Nucleus accumbens (tissue), 56 donors: ENCODE measurements around the gene IGF1.

Experiments used
- DNase-seq, 56 donors: peaks; one replicate each; lab custom pipeline; 2025; lab: John Stamatoyannopoulos, UW

IGF1 gene

DNA sequence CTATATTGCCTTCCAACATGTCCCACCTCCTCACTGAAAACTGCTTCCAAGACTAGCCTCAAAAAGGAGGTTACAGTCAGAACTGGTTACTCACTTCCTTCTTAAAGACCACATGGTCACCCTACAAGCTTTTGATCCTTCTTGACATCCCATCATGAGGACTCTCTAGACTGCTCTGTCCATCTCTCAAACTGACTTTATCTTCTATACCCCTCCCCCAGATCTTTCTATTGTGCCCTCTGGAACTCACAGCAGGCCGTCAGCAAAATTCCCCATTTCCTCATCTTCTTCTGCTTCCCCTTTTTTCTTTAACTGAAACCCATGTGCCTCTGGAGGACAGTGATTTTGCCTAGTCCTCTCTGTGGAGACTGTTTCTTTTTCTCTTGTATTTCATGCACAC lies 18.1 kb upstream of the IGF1 start:
- DNase-seq, result peak in 1 of 56 donors; percentile 0

DNA sequence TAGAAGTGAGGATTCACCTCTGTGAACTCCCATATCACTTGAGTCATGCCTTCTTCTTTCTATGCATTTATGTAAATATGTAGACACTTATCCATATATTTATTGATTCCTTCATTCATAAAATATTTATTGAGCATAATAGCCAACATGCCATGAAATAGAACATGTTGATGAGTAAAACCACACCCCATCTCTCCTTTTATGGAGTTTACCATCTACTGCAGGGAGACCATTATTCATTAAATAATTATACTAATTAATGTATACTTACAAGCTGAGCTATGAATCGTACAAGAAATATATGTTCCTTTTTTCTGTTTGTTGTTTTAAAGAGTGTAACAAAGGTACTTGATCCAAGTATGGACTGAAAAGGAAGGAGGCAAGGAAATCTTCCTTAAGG lies 17.4 kb upstream of the IGF1 start:
- DNase-seq, result no peak

DNA sequence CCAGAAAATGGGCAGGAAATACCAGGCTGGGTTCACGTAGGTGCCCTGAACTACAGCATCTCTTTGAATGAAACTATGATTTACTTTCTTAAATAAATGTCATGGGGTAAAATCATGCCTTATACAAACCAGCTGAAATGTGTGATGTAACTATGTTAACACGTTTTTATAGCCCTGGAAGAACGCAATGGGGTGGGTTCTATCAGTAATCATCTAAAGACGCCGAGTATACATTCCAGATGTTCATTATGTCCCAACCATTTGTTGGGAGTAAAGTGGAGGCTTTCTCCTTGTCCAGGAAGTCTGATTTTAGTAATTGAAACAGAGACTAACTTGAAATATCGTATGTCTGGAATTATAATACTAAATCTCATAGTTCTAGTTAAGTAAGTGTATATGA lies 16.2 kb upstream of the IGF1 start:
- DNase-seq, result no peak

DNA sequence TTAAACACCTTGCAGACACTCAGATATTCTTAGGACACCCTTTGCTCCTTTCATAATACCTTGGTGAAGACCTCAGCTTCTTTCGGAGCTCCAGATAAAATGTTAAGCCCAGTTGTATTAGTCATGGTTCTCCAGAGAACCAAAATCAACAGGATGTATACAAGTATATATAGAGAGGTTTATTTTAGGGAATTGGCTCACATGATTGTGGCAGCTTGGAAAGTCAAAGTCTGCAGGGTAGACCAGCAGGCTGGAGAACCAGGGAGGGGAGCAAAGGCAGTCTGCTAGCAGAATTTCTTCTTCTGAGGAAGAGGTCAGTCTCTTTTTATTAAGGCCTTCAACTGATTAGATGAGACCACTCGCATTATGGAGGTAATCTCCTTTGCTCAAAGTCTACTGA lies 6.9 kb upstream of the IGF1 start:
- DNase-seq, result no peak

DNA sequence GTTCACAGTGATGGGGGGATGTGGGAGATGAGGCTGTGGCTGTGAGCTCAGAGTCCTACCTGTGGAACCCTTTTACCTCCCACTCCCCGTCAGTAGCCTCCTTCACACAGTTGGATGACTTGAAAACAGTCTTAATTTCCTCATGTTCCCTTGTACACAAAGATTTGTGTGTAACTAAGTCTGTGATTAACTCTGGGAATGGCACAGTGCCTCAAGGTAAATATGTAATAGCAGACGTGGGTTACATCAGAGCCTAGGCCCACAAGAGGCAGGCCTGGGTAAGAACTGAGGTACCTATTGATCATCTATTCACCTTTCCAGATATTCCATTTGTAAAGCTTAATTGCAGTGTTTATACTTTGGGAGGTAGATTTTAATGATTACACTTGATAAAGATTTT lies 5.8 kb upstream of the IGF1 start:
- DNase-seq, result no peak

DNA sequence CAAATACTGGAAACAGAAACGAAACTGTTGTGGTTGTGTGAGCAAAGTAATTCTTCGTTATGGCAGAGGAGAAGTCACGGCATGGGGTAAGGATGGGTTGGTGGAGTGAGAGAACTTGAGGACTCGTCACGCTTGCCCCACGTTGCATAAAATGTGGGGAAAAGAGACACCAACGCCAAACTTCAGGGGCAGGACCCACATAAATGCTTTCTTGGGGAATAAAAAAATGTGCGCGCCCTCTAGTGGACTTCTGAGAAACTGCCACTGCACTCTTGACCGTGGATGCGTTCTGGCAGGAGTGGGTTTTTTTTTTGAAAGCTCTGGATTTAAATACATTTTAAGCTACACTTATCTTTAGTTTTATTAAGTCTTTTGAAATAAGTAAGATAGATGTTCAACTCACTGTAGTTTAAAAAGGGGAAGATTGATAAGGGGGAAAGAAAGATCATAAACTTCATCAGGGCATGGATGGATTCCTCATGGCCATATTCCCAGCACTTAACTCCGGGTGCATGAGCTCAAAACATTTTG lies 4.1 kb upstream of the IGF1 start:
- peak in 29 of 56 donors; percentile 1 to 62 (median 13) for DNase-seq

DNA sequence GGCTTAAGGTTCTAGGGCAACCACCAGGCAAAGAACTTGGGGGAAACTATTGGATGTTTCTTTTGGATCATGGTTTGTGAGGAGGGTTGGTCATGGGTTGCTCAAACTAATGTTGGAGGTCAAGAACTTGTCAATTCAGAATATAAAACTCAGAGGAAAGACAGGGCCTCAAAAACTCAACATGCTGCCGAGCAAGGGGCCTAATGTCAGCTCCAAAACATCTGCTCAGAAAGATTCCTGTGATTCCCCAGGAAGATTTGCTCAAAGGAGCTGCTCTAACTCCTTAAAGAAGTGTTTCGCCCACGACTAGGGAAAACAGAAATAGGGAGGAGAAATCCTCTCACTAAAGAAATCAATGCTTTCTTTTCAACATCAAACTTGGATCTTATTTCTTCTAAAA lies 3.7 kb upstream of the IGF1 start:
- no peak for DNase-seq

DNA sequence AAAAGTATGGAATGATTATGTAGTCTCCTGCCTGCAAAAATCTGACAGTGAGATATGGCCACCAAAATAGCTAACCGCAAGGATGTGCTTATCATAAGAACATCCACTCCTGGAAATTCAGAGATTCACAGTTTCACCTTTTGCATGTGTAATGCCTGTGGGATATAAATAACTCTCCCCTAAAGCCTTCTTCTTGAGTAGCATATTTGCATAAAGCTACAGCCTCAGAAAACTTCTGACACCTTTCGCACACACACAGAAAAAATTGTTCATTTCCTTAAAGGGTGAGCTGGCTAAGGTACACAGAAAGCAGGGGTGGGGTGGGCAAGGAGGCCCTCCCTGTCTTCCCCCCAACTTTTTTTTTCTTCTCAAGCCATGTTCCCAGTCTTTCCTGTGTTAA lies 3.1 kb upstream of the IGF1 start:
- no peak for DNase-seq

DNA sequence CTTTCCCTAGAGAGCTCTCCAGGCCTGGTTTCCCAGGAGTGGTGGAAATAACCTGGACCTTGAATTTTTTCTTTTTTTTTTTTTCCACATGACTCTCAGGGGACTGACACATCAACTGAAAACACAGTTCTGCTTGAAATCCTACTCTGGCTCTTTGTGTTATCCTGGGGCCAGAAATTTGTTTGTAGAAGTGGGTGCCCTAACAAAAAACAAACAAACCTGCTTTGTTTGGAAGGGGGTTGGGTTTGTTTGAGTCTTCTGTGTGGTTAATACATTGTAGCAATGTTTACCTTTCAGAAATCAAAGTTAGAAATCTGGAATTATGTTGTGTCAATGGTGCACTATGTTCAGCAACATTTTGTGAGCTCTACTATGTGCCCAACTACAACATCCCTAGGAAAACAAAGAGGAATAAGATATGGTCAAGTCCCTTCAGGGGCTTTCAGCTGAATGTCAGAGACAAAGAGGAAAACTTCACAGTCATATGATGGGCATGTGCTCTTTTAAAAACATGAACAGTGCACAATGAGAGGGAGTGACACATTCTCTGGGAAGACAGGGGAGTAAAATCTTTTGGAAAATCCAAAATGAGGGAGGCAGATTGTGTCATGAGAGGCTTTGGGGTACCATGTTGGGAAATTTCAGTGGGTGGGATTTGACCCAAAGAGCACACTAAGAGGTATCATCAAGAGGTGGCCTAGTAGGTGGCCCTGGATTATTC lies 1.5 kb upstream of the IGF1 start:
- DNase-seq, result no peak

DNA sequence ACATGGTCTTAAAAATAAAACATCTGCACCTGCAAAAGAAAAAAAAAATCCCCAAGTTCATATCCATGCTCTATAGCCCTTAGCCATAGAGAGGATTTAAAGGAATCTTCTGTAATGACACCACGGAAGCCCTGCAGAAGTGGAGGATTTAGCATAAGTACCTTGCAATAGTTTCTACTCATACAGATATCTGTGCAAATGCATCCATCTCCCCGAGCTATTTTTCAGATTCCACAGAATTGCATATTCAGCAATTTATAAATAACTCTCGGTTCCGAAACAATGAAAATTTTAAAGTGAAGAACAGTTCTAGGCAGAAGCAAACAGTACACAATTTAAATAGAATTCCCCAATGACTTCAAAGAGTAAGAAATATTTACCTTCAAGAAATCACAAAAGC lies 424 bp downstream of the IGF1 start:
- DNase-seq, result no peak

DNA sequence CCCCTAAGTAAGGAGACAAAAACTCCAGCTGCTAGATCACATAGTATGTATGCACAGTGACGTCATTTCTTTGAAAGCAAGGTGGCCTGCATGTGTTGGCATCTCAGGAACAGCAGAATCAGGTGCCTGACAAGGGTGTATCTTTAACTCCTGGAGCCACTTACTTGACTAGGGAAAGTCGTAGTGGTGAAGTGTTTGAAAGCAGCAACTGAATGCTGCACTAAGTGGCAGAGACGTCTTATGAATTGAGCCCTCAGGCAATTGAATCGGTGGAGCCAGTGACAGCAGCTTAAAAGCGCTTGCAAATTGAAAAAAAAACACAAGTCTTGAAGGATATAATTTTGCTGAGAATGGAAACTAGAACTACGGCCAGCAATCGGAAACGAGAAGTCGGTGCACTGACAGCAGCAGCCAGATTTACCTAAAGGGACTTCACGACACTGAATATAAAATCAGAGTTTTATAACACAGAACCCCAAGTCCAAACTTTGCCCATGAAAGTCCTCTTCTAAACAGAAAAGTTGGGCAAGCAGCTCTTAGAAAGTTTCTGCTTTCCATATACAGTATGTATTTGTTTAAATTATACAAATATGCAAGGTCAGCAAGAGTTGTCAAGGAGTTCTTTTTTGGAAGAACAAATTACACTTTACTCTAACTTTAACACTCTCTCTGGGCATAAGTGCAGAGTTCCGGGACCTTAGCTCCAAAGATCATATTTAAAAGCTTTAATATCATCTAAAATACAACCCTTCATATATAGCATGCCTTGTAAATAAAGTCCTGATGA lies 1.1 kb downstream of the IGF1 start:
- DNase-seq, result no peak

DNA sequence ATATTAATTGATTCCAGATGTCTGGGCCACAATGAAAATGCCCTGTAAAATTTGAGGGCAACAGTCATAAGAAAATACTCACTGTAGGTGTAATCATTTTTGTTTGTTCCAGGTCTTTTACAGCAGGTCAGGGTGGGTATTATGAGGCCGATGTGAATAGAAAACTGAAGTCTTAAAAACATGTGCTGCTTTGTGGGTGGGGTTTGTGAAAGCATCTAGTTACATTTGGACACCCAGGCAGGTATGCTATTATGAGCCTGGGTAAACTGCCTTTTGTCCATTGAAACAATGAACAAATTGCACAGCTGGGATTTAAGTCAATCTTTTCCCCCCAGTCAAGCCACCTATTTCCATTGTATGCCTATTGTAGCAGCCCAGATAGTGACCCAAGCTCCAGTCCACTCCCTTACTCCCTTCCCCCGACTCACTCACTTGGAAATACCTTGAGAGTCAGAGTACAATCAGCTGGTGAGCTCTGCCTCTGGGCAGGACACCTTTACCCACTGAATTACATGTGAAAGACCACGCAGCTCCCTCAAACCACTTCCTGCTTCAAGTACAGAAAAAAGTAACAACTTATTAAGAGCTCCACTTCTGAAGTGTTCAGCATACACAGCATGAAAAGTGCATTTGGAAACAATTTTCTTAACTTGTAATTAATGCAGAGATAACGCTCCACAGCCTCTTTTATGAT lies 1.8 kb downstream of the IGF1 start:
- no peak for DNase-seq

DNA sequence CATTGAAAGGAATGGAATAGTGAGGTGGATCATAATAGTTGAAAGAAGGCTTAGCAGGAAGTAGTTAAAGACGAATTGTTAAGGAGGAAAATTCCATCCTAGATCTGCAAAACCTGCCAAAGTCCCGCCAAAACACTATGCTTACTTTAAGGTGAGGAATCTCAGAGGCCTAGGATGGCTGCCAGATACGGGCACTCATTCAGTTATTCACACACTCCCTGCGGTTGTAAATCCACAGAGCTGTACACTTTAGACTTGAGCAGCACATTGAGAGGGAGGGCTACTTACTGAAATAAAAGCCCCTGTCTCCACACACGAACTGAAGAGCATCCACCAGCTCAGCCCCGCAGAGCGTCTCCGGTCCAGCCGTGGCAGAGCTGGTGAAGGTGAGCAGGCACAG lies 5.0 kb downstream of the IGF1 start:
- DNase-seq, result no peak

DNA sequence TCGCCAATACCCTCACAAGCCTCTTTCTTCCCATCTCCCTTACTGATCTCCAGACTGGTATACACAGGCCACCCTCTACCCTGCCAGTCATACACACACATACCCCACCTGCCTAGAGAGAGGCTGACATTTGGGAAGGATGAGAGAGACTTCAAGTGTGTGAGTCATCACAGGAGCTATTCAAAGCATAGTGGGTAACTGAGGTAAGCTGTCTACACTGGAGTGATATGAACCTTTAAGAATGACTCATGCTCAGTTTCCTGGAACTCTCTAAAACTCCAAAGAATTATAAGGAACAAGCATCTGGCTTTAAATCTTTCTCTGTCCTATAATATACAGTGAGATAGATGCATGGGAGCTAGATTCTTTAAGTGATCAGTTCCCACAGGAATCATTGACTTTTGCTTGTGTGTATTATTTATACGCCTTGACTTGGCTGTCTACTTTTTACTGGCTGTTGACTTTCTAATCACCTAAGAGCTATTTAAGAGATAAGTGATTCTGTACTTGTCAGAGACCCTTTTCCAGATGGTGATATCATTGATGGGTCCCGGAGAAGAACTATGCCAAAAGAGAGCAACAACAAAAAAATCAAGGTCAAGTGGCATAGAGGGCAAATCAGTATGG lies 5.8 kb downstream of the IGF1 start:
- DNase-seq, result peak in 11 of 56 donors; percentile 1 to 62 (median 6)

DNA sequence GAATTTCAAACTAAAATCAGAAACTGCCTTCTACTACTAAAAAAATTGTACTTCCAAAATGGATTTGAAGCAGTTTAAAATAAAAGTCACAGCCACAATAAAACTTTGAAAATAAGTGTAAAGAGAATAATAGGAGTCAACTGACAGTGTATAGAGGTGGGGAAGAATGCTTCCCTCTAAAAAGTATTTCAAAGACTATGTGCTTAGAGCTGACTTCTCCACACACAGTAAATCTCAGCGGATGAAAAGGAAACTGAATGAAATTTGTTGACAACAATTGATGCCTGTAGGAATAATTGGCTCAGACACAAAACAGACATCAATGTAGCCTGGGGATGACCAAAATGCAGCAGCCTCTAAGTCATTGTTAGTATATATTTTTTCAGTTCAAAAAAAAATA lies 7.9 kb downstream of the IGF1 start:
- DNase-seq, result no peak

DNA sequence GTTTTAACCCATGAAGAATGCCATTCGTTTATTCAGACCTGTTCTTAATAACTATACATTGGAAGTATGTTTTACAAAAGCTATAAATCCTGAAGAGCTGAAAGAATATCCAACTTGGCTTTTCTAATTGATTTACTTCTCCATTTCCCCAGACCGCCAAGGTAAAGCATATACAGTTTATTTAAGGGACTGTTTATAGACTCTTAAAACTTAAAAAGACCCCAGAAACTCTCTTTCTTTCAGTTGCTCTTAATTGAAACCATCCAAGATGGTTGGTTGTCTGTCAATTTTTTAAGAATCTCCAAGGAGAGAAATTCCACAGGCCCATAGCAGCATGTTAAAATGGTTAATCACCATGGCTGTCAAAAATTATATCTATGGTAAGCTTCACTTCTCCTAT lies 8.8 kb downstream of the IGF1 start:
- no peak for DNase-seq

DNA sequence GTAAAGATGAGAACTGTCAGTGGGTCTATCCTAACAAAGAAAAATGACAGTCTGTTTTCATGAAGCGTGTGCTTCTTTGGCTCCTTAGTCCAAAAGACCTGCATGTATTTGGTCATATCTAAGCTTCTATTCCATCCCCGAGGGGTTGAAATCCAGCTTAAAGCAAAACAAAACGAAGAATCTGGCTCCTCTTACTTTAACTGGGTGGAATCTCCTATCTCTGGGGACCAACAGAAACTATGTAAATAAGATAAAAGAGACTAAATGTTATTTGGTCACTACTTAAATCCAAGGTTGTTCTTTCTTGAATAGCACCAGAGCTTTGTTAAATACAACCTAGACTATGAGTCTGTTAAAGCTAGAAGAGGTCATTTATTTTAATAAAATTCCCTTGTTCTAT lies 9.4 kb downstream of the IGF1 start:
- DNase-seq, result no peak

DNA sequence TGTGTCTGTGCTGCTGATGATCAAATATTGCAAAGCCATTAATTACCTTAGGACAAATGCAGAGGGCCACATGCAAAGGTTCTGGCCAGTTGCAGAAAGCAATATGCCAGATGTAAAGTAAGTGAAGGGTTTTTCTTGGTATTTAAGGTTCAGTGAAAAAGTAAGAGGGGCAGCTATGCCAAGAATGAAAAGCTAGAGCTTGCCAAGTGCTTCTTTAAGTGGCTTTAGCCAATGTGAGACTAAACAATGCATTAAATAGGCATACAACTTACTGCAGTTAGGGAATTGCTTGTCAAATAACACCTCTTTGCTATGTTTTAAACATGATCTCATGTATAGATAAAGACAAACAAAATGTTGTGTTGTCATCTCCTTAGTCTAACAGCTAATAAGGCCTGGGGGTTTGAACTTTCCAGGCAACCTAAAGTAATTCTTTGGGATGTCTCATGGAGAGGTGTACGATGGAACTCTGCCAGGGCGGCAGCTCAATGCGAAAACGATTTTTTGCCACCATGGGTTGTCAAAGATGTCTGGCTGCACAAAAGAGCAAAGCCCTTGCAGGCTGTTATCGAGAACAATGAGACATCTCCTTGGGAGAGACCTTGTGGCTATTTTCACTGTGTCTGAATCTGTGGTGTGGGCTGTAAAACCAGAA lies 12.0 kb downstream of the IGF1 start:
- DNase-seq, result no peak

DNA sequence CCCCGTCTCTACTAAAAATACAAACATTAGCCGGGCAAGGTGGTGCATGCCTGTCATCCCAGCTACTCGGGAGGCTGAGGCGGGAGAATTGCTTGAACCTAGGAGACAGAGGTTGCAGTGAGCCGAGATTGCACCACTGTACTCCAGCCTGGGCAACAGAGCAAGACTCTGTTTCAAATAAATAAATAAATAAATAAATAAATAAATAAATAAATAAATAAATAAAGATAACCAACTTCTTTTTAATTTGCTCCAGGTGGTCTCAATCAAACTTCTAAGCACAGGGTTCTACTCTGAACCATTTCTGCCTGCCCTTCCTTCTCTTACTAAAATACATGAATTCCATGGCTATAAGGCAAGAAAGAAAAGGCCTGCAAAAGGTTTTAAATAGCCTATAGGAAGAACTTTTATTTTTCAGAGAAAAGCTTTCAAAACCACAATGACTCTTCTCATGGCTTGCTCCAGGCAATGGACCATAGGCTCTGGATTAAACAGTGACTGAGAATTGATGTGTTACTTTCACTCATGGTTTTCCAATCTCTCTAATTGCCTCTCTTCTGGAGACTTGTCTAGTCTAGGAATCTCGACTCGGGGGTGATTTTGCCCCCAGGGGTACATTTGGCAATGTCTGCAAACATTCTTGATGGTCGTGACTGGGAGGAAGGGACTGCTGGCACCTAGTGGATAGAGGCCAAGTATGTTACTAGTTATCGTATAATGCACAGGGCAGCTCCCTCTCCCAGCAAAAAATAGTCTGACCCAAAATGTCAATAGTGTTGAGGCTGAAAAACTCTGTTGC lies 14.4 kb downstream of the IGF1 start:
- DNase-seq, result no peak
